GM21576 (cell line): ENCODE data around the gene BCORL1.

Experiments used
- ATAC-seq: cut with Tn5 transposase; IDR thresholded peaks from one replicate; pipeline ENCODE4 v1.9.1; 2021; ENCODE audit warnings: mild to moderate bottlenecking, moderate library complexity; ENCODE audit not compliant: unreplicated experiment

BCORL1 gene

DNA sequence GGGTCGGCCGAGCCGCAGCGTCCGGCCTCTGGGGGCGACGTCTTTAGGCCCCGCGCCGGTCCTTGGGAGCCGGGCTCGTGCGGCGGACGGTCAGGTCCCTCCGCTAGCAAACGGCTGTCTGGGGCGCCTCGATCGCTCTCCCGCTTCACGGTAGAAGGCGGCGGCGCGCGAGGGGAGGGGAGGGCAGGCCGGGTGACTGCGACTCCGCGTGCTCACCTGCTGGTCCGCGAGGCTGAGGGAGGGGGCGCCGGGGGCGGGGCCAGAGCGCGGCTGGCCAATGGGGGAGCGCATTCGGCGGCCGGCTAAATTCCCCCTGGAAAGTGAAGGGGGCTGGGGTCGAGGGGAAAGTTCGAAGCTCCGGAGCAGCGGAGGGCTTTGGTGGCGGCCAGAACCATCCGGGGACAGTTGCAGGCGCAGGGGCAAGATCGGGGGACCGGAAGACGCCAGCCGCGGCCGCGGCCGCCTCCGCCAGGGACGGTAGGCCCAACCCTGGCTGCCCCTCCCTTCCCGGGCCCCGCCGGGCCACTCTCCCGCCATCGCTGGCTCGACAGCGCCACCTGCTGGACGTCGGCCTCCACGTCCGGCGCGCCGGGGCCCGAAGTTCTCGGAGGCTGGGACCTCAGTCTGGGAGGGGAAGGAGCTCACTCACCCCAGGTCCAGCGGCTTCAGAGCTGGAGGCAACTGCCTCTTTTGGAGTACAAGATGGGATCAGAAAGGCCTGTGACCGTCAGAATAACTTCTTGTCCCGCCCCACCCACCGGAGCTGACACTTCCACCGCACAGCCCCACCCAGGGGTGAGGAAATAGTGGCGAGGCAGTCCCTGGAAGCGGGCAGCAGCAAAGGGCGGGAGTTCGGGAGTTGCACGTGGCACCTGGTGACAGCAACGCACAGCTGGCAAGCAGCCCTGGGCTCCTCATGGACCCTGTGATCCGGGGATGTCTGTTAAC, 78.0 kb downstream of the BCORL1 start:
- peak; percentile 80 for ATAC-seq

DNA sequence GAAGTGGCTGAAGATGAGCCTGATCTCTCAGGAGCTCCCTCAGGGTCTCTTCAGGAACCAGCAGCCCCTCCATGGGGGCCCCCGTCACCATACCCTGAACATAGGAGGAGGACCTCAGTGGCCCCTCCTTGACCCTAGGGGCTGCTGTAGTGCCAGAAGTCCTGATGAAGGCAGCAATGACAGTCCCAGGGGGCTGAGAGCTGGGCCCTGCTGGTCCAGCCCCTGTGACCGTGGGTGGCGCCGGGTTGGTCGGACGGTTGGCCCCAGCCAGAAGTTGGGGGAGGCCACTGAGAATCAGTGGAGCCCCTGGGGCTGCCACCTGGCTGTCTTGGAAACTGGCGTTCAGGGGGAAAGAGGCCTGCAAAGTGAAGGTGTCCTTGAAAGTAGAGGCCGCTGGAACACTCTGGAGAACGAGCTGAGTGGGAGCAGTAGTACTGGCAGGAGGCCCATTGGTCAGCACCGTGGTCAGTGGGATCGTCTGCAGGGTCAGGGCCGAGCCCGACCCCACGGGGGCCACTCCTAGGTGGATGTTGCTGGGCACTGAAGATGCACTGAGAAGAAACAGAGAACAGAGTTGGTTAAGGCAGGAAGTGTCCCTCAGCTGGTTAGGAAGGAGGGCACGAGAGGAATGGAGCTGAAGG, 84.7 kb downstream of the BCORL1 start:
- ATAC-seq = no peak

DNA sequence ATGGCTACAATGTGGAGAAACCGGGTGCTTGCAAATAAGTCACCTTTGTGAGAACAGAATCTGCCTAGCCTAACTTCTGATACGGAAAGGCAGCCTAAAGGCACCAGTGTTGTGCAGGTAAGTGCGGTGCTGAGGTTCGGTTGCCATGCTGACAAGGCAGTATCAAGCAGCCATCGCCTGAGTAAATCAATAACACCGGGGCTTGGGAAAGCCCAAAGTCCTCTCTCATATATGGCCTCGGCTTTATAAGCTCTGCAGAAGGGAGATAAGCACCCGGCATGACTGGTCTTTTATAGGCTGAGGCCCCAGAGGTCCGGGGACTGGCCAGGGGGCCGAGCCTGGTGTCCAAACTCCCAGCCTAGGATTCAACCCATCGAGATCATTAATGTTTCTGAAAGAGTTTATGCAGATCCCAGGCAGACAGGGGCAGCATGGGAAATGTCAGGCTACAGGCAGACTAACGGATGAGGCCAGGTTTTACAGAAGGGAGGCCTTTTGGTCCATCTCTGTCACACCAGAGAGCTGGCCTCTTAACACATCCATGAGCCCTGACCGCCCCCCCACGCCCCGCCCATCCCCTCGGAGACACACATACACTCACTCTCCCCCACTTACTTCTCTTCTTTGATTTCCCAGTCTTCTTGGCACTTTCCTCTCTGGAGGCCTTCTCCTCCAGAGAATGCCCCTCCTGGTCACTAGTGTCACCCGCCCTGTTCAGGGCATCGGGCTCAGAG, 89.3 kb downstream of the BCORL1 start:
- ATAC-seq = no peak

DNA sequence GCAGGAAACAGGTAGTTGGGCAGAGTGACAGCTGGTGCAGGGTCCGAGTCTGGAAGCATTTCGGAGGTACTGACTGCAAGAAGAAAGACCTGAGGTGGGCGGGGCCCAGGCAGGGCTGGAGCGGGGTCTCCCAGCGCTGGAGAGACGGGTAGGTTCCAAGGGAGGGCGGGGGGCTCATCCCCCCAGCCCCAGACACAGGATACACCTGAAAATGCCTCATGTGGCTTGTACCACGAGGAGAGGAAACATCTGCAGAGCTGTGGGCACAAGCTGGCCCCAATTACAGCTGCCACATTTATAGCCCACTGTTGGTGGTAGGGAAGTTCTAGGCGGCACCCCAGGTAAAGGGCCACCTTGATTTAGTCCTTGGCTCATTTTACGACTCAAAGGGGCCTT, 89.9 kb downstream of the BCORL1 start:
- ATAC-seq = no peak

DNA sequence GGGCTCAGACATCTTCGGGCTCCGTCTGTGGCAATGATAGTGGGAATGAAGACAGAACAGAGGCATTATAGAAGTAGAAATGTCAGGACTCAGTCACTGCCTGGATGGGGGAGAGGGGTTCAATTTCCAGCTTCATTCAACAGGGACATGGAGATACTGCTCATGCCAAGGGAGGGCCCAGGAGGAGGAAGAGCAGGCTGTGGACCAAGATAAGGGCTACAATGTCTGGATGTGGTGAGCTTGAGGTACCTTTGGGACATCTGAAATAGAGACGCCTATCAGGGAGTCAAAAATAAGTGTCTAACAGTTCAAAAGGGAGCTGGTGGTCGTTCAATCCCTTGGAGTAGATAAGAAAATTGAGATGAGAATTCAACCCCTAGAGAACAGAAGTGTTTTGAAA, 93.3 kb downstream of the BCORL1 start:
- no peak for ATAC-seq

DNA sequence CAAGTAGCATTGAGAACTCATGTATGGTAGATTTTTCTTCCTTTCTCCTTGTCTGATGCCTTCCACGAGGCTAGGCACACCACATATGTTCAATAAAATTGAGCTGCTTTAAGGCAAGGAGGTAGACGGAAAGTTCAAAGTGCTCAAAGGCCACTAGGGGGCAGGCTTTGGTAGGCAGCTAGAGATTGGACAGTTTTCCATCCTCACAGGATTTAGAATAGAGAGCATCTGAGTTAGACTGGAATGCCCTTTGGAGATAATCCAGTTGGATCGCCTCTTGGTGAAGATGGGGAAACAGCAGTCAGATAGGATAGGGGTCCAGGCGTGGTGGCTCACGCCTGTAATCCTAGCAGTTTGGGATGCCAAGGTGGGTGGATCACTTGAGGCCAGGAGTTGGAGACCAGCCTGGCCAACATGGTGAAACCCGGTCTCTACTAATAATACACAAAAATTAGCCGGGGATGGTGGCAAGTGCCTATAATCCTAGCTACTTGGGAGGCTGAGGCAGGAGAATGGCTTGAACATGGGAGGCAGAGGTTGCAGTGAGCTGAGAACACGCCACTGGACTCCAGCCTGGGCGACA, 97.5 kb downstream of the BCORL1 start:
- ATAC-seq = no peak

DNA sequence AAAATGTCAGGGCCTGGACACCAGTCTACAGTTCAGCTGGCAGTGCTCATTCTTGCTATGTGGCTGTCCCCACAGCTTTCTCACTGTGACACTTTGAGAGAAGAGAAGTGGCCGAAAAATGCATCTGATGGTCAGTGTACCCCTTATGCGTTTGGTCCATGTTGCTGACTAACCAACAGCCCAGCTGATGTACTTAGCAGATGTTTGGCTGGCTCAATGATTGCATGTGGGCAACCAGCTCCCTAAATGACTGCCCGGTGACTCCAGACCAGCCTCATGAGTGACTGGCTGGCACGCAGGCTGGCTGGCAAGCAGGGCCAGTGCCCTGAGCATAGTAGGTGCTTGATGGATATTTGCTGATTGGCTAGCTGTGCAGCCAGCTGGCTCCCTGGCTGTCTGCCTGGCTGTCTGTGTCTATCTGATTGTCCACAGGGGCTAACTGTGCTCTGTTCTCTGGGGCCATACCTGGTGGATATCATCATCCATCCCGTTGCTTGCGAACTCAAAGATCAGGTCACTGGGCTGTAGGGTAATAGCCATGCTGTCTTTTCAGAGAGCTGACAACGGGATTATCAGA, 98.4 kb downstream of the BCORL1 start:
- no peak for ATAC-seq

DNA sequence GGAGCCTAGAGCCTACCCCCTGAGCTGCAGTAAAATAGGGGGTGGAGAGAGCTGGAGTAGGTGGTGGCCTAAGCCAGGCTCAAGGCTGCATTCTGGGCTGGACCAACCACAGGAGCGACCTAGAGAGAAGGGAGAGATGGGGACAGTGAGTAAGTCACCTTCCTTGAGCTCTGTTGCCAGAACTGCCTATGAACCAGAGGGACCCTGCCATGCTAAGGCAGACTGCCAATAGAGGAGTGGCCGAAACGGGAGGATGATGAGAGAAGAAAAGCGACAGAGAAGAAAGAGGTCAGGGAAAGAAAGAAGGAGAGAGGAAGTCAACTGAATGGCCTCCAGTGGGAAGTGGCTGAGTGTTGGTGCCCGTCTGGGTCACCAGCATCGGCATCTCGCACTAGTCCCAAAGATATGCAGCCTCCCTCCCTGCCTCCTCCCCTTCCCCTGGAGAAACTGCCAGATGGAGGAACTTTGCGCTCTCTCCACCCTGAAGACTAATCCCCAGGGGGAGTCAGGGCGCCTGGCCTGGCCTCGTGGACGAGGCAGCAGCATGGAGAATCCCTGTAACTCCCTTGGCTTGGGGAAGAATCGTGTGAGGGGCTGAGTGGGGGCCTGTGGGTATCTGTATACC, 99.1 kb downstream of the BCORL1 start:
- no peak for ATAC-seq

DNA sequence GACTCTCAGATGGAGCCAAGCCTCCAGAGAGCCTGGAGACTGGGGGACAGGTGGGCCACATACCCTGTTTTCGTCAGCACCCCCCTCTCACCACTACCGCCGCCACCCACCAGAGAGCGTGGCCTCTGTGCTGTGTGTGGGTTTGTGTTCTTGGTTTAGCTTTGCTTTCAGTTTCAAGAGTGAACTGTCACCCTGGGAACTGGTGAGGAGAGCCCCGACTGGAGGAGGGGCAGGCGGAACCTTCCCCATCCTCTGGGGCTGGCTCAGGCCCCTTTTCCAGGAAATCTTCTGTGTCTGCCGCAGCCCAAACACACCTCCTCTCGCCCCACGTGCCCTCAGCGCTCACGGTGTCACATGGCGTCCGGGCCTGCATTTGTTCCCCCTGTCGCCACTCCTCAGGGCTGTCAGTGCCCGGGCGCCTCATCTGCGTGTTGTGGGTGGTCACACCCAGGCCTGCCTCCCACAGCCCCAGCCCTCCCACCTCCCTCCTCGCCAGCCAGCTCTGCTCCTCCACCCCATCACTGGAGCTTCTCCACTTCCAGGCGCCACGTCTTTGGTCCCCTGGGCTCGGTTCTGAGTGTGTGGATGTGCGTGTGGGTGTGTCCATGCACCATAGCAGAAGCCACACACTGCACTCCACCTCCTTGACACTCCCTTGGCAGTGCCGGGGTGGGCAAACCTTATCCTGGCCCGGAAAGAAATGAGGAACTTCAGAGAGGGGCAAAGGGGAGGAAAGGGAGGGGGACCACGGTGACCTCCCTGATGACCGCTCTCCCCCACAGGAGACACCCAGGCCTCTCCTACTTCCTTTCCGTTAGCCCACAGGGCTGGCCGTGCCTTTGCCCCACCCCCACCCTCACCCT, 100.0 kb downstream of the BCORL1 start:
- ATAC-seq = peak; percentile 52

DNA sequence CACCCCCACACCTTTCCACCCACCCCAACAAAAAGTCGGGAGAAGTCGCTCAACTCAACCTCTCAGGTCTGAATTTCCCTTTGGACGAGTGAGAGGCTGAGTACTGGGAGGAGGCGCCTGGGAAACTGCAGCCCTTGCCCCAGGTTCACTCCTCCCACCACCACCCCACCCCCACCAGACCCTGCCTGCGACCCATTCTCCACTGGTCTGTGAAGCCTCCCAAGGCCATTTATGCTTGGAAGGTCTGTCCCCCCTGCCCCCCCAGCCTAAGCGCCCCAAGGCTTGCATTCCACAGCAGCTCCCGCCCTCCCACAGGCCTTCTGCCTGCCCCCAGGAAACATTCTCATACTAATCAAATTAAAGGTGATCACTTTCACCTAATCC, 100.7 kb downstream of the BCORL1 start:
- ATAC-seq = no peak

DNA sequence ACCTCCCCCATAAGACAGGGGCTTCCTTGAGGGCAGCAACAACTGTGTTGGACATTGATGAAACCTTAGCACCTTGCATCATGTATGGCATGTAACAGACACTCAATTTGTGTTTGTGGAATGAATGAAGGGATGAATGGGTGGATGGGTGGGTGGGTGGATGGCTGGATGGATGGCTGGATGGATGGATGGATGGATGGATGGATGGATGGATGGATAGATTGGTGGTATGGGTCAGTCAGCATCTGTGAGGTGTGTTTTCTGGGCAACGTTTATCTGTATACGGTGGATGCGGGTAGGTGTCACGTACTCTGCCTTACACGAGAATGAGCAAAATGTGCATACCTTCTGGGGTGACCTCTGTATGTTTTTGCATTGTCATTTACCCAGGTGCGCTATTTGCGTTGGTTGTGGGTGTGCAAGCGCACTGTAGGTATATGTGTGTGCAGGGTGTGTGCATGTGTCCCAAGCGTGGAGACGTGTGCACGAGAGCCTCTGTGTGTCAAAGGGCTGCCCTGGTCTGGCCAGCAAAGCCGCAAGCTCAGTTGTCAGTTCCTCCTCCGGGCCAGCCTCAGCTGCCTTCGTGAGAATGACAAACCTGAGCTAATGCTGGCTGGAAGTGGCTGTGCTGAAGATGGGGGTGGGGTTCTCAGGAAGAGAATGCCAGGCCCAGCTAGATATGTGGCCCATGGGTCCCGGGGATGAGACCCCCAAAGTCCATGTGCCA, 101.4 kb downstream of the BCORL1 start:
- ATAC-seq = peak; percentile 23

DNA sequence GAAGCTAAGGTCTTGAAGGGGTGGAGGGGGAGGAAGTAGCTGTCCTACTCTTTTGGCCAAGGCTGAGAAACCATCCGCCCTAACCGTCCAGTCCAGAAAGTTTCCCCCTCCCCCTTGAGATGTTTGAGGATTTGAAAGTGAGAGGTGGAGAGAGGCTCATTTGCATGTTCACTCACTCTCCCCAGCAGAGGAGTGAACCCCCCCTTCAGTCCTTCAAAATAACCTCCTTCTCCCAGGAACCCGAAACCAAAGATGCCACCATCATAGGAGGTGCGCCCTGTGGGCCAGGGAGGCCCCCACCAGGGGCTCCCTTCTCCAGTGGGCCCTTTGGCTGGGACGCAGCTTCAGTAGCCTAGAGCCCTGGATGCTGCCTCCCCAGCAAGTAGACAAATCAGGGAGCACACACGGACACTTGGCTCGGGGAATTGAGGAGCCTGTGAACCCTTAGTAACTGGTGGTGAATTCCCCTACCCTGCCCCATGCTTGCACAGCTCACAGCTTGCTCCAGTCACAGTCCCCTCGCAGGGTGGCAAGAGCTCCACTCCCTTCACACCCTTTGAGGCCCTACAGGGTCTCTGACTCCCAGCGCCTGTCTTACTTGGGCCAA, 102.3 kb downstream of the BCORL1 start:
- peak; percentile 37 for ATAC-seq

DNA sequence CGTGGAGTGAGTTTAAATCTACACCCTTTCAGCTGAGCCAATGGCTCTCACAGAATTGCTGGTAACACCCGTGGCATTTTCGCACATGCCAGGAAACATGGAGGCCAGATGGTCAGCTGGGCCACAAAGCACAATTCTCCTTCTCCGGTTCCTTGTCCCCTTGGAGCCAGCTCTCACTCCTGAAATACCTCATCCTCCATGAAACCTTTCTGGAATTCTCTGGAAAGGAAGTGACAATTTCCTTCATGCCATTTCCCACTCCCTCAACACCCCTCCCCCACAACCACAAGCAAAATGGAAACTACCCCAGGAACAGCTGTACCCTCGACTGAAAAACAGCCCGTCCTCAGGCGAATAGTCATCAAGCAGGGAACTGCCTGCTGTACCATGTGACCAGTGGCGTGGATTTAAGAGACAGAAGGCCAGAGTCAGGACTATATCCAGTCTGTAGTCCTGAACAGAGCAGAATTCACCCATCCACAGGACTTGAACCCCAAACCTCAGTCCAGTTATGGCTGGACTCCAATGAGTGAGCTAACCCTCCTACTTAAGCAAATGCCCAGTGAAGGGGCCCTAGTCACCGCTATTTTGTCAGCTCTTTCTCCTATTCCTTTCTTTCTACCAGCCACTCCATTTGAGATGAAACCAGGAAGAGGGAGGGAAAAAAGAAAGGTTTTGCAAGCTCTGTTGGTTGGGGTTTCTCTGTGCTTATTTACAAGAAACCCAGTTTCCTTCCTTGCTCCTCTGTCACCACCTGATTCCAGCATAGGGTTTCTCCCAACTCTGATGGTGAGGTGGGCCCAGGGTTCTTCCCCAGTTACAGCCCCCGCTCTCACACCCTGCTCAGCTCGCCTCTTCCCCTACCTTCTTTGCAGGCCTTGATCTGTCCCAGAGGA, 103.4 kb downstream of the BCORL1 start:
- ATAC-seq = no peak

DNA sequence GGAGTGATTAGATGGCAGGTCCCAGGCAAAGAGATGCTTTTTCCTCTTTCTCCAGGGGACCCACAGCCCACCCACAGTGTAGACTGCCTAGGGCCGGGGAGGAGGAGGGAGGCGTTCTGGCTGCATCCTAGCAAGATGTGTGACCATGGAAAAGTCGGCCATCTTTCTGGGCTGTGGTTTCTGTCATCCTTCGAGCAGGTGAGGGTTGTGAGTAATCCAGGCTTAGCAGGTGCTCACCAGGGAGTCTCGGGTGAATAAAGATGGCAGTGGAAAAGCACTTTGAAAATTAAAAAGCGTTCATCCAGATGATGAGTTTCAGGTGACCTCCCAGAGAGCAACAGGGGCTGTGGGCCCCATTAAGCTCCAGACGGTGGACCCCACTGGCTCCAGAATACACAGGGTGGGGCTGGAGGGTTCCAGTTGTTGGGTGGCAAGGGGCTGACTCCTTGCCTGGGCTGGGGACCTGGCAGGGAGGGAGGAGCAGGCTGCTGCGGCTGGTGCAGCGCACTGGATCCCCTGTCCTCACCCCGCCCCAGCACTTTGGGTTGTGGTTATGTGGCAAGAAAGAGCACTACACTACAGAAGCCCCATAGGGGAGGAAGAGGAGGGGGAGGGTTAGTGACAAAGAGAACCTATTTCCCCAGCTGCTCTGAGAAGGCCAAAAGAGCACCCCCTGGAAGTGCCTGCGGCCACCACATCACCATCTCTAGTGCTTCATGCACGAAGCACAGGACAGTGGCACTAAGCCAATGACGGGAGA, 104.2 kb downstream of the BCORL1 start:
- peak; percentile 36 for ATAC-seq

DNA sequence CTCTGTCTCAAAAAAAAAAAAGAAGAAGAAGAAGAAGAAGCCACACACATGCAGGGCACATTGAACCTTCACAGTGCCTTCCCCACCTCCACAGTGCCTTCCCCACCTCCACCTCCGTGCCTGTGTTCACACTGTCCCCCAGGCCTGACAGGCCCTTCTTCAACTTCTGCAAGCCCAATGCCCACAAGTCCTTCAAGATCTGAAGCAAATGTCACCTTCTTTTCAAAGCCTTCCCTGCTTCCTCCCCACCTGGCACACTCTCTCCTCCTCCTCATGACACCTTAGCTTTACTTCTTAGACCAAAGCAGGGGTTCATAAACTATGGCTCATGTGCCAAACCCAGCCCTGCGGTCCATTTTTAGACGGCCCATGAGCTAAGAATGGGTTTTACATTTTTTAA, 107.9 kb downstream of the BCORL1 start:
- no peak for ATAC-seq

DNA sequence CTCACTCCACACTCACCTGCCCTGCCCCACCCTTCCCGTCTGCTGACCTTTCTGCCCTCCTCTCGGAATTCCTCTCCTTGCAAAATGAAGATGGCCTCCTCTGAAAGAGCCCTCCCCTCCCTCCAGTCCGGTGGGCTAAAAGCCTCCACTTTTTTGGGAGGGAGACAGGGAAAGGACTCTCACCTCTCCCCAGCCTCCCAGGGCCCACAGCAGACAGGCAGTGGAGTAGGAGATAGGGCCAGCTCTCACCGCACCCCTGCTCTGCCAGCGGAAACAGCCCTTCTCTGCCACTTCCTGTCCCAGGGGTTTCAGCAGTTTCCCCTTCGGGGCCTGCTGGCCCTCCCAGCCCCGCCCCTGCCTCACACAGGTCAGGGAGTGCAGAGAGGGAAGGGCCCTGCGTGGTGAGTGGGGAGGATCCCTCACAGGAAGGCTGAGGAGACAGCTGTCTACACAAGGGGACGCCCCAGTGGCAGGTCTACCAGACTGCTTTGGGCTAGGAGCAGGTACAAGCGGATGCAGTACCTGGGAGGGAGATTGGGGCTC, 109.6 kb downstream of the BCORL1 start:
- ATAC-seq = peak; percentile 98
